ENCODE data around the gene CDC42SE1. TPM values are rescaled to one million over a fixed set of nuclear protein-coding genes. Genes with fewer than 3 reads are reported as not detected.

Gene CDC42SE1
- total RNA-seq, 4 donors from 2014 or later = 13.2 to 31.7 (median 22.8) TPM

DNA sequence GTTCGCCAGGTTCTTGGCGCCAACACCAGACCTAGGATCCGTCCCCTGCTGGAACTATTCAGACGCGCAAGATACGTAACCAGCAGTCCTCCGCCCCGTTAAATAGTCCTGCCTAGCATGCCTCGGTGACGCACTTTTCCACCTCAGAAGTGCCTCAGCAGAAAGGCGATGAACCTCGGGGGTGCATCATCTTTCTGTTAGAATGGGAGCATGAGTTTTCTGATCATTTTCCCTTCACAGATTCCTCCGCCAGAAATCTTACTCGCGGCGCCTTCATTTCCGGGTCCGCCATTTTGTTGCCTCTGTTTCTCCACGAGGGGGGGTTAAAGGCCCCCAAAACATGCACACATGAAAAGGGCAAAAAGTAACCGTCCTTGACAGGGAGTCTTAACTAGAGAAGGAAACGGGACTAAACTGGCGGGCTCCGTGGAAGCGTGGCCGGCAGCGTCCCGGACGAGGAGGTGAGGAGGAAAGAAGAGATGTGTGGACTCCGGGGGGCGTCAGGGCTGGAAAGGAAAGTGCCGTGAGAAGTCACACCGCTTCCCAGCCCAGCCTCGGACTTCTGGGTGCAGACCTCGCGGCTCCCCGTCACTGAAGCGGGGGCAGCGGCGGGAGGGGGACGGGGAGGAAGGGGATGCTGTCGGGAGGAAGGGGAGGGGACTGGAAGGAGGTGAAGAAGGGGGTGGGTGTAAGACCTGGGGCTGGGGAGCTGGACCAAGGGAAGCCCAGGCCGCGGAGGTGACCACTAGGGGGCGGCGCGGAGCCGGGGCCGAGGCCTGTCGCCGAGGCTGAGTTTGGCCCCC is 11.3 kb upstream of the CDC42SE1 start, which contains the start of gene GABPB2:
Gene GABPB2 (plus strand): TSS at position 288 of the 803 bp plus-strand sequence. CDS start 17,429 bp downstream, outside the sequence.
- intact Hi-C loops (cut with DNase I; ENCODE audit: low total_unique reads) (loop anchor here (2.0 kb wide), 4 partner anchors 46 to 94 kb away; partner anchors contain the start of genes LYSMD1, SEMA6C and TNFAIP8L2), in situ Hi-C loops (cut with MboI; ENCODE audit: low sequenced_read_pairs in 4 of 4) (no loop called here)
- H3K27ac ChIP-seq = peak within 1 kb of the TSS; percentile 94 to 99 (median 98)
- H3K4me1 ChIP-seq = peaks cover 9 to 19% of the 10 kb centered on the region in 2 donors
- peak within 1 kb of the TSS; percentile 85 to 96 (median 92) for H3K4me3 ChIP-seq
- H3K9me3 ChIP-seq = no peaks in the 10 kb centered on the region
- DNase-seq (peak; percentile 88 to 94), ATAC-seq (peak; percentile 91)
- peak; percentile 43 to 50 for TF ChIP-seq POLR2A (IDR thresholded peaks at IDR 0.05)
- TF ChIP-seq, protein P1, sequence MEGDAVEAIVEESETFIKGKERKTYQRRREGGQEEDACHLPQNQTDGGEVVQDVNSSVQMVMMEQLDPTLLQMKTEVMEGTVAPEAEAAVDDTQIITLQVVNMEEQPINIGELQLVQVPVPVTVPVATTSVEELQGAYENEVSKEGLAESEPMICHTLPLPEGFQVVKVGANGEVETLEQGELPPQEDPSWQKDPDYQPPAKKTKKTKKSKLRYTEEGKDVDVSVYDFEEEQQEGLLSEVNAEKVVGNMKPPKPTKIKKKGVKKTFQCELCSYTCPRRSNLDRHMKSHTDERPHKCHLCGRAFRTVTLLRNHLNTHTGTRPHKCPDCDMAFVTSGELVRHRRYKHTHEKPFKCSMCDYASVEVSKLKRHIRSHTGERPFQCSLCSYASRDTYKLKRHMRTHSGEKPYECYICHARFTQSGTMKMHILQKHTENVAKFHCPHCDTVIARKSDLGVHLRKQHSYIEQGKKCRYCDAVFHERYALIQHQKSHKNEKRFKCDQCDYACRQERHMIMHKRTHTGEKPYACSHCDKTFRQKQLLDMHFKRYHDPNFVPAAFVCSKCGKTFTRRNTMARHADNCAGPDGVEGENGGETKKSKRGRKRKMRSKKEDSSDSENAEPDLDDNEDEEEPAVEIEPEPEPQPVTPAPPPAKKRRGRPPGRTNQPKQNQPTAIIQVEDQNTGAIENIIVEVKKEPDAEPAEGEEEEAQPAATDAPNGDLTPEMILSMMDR (IDR thresholded peaks at IDR 0.05 in 4 of 5, conservative IDR thresholded peaks at IDR 0.05 in 1 of 5) = peak; percentile 57 to 94 (median 90)
- peaks cover 0 to 4% of the 10 kb centered on the region in 2 donors for H3K36me3 ChIP-seq
- H3K27me3 ChIP-seq = no peaks in the 10 kb centered on the region

DNA sequence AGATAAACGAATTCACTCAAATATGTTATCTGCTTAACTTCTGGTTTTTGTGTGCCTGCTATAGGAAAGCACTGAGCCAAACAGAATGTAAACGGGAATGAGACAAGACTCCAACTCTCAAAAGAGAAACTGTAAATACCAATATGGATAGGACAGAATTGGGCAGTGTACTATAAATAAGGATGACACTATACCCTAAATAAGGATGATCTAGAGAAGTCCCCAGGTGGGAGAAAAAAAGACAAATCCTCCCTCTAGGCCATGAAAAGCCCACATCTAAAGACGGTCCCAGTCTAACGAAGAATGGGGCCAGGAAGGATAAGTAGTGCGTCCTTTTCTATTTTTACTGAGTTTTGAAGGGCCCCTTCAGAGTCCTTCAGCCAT is 9.7 kb upstream of the CDC42SE1 start:
- no peaks in the 10 kb centered on the region for H3K27me3 ChIP-seq
- no peak for DNase-seq
- no peaks in the 10 kb centered on the region for H3K9me3 ChIP-seq
- intact Hi-C loops (cut with DNase I; ENCODE audit: low total_unique reads) (no loop called here), in situ Hi-C loops (cut with MboI; ENCODE audit: low sequenced_read_pairs in 4 of 4) (no loop called here)
- ATAC-seq = no peak
- H3K4me3 ChIP-seq = no peak overlapping the region
- peaks cover 0 to 4% of the 10 kb centered on the region in 2 donors for H3K36me3 ChIP-seq
- peak overlapping the region; percentile 94 to 99 (median 98) for H3K27ac ChIP-seq
- peaks cover 9 to 19% of the 10 kb centered on the region in 2 donors for H3K4me1 ChIP-seq
- TF ChIP-seq POLR2A (IDR thresholded peaks at IDR 0.05) = no peak
- TF ChIP-seq, protein P1 (IDR thresholded peaks at IDR 0.05 in 4 of 5, conservative IDR thresholded peaks at IDR 0.05 in 1 of 5) = no peak

DNA sequence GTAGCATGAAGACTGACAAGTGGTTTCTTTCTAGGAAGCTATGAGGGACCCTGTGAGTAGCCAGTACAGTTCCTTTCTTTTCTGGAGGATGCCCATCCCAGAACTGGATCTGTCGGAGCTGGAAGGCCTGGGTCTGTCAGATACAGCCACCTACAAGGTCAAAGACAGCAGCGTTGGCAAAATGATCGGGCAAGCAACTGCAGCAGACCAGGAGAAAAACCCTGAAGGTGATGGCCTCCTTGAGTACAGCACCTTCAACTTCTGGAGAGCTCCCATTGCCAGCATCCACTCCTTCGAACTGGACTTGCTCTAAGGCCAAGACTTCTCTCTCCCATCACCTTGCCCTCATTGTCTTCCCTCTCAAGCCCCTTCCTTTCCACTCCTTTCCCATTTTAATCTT is 7.8 kb upstream of the CDC42SE1 start:
- H3K4me1 ChIP-seq = peaks cover 7 to 17% of the 10 kb centered on the region in 2 donors

DNA sequence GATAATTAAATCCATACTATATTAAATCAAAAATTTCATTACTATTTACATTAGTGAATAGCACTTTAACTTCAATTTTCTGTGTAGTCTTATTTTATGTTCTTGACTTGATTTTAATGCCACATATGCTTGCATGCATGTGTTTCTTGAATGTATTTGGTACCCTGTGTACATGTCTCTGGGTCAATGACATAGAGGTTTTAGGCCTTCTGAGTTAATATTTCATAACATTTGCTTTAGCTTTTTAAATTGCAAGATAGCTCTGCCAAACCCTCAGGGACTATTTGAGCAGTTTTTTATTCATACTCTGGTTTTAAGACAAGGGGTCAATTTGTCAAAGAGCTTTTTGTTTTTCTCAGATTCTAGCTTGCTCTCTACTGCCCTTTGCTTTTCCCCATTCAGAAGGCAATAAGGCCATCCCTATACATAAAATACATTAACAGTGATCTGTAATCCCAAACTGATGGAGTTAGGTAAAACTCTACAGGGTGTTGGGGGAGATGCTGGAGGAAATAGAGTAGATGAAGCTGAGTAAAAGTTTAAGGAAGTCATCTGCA is 5.7 kb upstream of the CDC42SE1 start:
- Histone ChIP-seq H3K4me3 (no peak overlapping the region), H3K4me1 (peaks cover 5 to 11% of the 10 kb centered on the region in 2 donors), H3K27ac (no peak overlapping the region), H3K36me3 (no peaks in the 10 kb centered on the region), H3K27me3 (no peaks in the 10 kb centered on the region), H3K9me3 (no peaks in the 10 kb centered on the region)
- intact Hi-C loops (cut with DNase I; ENCODE audit: low total_unique reads) (no loop called here), in situ Hi-C loops (cut with MboI; ENCODE audit: low sequenced_read_pairs in 4 of 4) (no loop called here)
- DNase-seq (no peak), ATAC-seq (no peak)
- TF ChIP-seq POLR2A (IDR thresholded peaks at IDR 0.05) = no peak
- TF ChIP-seq, protein P1 (IDR thresholded peaks at IDR 0.05 in 4 of 5, conservative IDR thresholded peaks at IDR 0.05 in 1 of 5) = no peak

More for the DNA sequence above, 7.8 kb upstream of the CDC42SE1 start:
- ATAC-seq (no peak), DNase-seq (peak in 1 of 2 donors; percentile 10)
- intact Hi-C loops (cut with DNase I; ENCODE audit: low total_unique reads) (no loop called here), in situ Hi-C loops (cut with MboI; ENCODE audit: low sequenced_read_pairs in 4 of 4) (no loop called here)
- TF ChIP-seq POLR2A (IDR thresholded peaks at IDR 0.05) = no peak
- TF ChIP-seq, protein P1 (IDR thresholded peaks at IDR 0.05 in 4 of 5, conservative IDR thresholded peaks at IDR 0.05 in 1 of 5) = no peak
- Histone ChIP-seq H3K4me3 (no peak overlapping the region), H3K27me3 (no peaks in the 10 kb centered on the region), H3K9me3 (no peaks in the 10 kb centered on the region), H3K36me3 (no peaks in the 10 kb centered on the region), H3K27ac (peak overlapping the region in 2 of 4 donors; percentile 8 to 96)
